GM12865 (cell line): Measurements from ENCODE around the gene PLD1.

Experiments used
- DNase-seq: peaks from one replicate; pipeline ENCODE4 v3.0.0; 2010; ENCODE audit warnings: low read depth
- H3K4me3 ChIP-seq: 2 replicates; pipeline ENCODE4 v1.5.1; 2011; ENCODE audit warnings: mild to moderate bottlenecking, low read depth, low read length, control low read depth
- TF ChIP-seq, protein P1 (sequence below): IDR thresholded peaks from 2 replicates; pipeline ENCODE4 v1.5.1; 2011; ENCODE audit warnings: low read length, control low read depth, low read depth, inconsistent platforms; ENCODE audit not compliant: insufficient read depth; ENCODE audit errors: missing control alignments

The PLD1 gene

DNA sequence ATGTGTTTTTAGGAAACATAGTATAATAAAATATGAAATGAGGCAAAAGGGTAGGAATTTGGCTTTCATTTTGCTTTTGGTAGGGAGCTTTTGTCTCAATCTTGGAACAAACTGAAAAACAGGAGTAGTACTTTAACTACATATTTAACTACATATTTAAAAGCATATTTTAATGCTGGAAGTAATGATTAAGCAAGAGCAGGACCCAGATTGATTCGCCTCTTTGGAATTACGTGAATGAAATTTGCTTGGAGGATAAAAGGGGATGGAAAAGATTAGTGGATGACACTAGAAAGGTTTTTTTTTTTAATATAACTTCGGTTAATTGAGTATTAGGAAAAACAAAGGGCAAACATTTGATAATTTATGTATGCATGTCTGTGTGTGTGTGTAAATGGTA is 21.7 kb upstream of the PLD1 start:
- TF ChIP-seq, protein P1, sequence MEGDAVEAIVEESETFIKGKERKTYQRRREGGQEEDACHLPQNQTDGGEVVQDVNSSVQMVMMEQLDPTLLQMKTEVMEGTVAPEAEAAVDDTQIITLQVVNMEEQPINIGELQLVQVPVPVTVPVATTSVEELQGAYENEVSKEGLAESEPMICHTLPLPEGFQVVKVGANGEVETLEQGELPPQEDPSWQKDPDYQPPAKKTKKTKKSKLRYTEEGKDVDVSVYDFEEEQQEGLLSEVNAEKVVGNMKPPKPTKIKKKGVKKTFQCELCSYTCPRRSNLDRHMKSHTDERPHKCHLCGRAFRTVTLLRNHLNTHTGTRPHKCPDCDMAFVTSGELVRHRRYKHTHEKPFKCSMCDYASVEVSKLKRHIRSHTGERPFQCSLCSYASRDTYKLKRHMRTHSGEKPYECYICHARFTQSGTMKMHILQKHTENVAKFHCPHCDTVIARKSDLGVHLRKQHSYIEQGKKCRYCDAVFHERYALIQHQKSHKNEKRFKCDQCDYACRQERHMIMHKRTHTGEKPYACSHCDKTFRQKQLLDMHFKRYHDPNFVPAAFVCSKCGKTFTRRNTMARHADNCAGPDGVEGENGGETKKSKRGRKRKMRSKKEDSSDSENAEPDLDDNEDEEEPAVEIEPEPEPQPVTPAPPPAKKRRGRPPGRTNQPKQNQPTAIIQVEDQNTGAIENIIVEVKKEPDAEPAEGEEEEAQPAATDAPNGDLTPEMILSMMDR: no peak
- no peak for DNase-seq
- H3K4me3 ChIP-seq: no peak overlapping the region

DNA sequence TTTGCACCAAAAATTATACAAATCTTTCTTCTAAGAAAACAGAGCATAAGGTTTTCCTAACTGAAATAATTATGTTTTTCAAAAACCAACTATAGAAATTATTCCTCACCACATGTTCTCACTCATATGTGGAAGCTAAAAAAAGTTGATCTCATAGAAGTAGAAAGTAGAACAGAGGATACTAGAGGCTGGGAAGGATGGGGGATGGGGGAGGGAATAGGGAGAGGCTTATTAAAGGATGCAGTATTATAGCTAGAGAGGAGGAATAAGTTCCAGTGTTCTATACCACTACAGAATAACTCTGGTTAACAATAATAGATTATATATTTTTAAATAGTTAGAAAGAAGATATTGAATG is 20.2 kb upstream of the PLD1 start:
- no peak for DNase-seq
- no peak overlapping the region for H3K4me3 ChIP-seq
- TF ChIP-seq, protein P1: no peak

DNA sequence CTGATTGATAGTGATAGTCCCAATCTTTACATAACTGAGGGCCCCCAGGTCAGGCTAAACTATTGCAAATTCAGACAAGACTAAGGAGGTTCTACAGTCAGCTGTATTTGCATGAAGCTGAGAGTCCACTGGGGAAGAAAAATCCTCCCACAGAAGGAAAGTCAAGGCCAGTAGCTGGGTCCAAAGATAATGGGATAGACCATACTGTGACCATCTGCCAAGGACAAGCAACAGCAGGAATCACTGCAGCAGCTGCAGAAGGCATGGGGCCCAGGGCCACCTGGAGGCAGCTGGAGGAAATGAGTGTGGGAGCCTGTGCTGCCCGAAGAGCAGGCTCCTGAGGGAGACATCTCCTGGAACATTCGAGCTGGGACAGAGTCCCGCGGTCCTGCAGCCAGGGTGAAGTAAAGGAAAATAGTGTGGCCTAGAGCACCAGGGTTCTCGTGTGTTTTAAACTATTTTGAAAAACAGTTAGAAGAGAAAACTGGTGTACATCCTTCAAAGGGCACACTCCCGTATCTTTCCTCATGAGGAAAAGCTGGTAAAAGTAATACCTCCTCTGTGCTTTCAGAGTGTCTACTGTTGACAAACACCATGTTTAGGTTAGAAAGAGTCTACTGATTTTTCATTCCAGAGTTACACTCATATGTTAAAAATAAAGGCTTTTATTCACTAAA is 19.7 kb upstream of the PLD1 start:
- peak; percentile 70 for DNase-seq
- TF ChIP-seq, protein P1: peak; percentile 74
- H3K4me3 ChIP-seq: no peak overlapping the region

DNA sequence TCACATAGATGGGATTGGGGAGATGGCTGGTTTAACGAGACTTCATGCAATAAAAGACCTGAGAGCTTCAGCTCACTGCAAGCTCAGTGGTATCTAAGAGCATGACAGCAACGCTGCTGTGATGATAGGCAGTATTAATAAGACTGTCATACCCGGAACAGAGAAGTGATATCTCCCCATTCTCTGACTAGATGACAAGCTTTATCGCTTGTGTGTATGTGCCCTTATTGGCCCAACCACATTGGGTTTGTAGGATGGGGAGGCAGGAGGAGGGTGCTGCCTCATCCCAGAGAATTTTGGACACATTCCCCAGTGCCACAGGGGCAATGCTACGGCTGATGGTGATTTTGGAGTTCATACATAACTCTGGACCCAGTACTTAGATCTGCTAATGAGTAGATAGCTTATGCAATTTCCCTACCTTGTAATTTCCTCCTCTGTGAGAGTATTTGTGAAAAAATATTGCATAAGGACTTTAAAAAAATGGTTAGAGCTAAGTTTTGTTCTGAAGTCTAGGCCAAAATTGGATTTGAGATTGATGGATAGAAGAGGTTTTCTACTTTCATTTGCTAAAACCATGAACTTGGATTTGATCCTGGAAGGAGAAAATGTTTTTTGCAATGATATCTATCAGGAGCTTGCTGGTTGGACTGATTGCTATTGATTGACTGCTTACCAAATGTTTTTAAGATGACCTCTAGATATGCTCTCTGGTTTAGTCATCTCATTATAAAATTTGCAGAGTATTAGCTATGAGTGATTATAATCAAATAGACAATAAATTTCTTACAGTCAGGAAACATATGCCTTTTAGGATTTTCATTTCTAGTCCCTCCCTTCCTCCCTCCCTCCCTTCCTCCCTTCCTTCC is 18.9 kb upstream of the PLD1 start:
- no peak overlapping the region for H3K4me3 ChIP-seq
- TF ChIP-seq, protein P1: no peak
- DNase-seq: no peak

DNA sequence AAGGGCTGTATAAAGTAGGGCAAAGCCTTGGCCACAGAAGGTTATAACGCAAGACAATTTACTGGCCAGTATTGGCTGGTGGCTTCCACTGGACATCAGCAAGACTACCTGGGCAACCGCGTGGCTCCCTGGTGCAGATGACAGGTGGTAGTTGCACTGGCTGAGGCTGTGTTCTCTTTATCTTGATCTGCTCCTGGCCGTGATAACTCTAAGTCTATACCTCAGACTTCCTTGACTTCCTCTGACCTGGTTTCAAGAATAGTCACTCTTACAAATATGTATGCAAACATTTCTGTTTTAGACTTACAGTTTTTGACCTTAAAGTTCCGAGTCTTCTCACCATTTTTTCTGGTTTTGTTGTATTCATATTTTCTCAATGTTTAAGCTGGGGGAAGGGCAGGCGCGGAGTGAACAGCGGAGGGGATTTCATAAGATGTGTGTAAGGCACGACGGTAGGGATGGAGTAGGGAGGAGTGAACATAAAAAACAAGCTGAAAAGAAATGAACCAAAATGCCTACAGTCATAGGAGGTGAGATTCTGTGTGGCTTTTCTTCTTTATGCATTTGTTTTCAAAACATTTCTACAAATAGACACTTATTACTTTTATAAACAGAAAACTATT is 17.7 kb upstream of the PLD1 start:
- TF ChIP-seq, protein P1: no peak
- no peak for DNase-seq

DNA sequence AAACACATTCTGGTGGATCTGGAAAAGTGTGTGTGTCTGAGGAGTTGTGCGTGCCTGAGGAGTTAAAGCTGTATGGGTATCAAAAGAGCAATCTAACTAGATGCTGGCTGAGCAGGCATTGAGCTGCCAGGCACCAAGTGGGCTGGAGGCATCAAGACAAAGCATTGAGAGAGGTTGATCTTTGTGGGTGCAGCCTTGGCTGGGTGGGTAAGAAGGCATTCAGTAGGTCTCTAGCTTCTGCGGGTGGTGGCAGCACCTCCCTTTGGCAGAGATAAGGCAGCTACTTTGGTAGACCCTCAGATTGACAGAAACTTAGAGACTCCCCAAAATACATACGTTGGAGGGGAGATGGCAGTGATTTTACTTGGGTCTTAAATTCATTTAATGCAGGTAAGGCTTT is 17.1 kb upstream of the PLD1 start:
- no peak for DNase-seq
- TF ChIP-seq, protein P1: no peak
- no peak overlapping the region for H3K4me3 ChIP-seq

More for the DNA sequence above, 17.7 kb upstream of the PLD1 start:
- H3K4me3 ChIP-seq: no peak overlapping the region
